HepG2 (cell line): ENCODE results near the gene PXMP4. TPM values are rescaled to one million over a fixed set of nuclear protein-coding genes. Genes with fewer than 3 reads are reported as not detected.
A peak's percentile ranks its signal among the peaks of the same experiment; 100 is the strongest.

Experiments
- ATF1 ChIP-seq: IDR thresholded peaks from 2 replicates; pipeline ENCODE4 v1.6.1; 2016; ENCODE audit warnings: mild to moderate bottlenecking, control low read depth
- CBFB ChIP-seq: sonication (generic); formaldehyde crosslinking; IDR thresholded peaks from 2 replicates; pipeline ENCODE4 v1.4.0; 2020; ENCODE audit warnings: missing genetic modification reagents
- CREB3 ChIP-seq: sonication (generic); formaldehyde crosslinking; IDR thresholded peaks from 2 replicates; pipeline ENCODE4 v1.5.0; 2020; ENCODE audit warnings: missing genetic modification reagents
- GMEB2 ChIP-seq: IDR thresholded peaks from 2 replicates; pipeline ENCODE4 v1.6.1; 2016; ENCODE audit warnings: missing biosample characterization, missing genetic modification reagents, low read depth
- LCORL ChIP-seq, 2 experiments: fragments of 450-650 bp in 1 of 2; sonication (generic) in 1 of 2; formaldehyde crosslinking in 1 of 2; IDR thresholded peaks; 2 replicates each; pipeline versions ENCODE4 v1.5.0 to v1.6.1; 2017 to 2020; ENCODE audit warnings: antibody characterized with exemption in 1 of 2, missing genetic modification reagents in 1 of 2
- LRRFIP1 ChIP-seq: sonication (generic); formaldehyde crosslinking; conservative IDR thresholded peaks from 2 replicates; pipeline ENCODE4 v1.4.0; 2020; ENCODE audit warnings: missing genetic modification reagents
- MEIS2 ChIP-seq: sonication (generic); formaldehyde crosslinking; IDR thresholded peaks from 2 replicates; pipeline ENCODE4 v1.9.0; 2021; ENCODE audit warnings: mild to moderate bottlenecking, missing genetic modification reagents
- NFATC3 ChIP-seq: sonication (generic); formaldehyde crosslinking; IDR thresholded peaks from 2 replicates; pipeline ENCODE4 v1.5.1; 2020; ENCODE audit warnings: mild to moderate bottlenecking, missing genetic modification reagents
- NFE2L1 ChIP-seq: sonication (generic); formaldehyde crosslinking; IDR thresholded peaks from 2 replicates; pipeline ENCODE4 v1.4.0; 2020; ENCODE audit warnings: missing genetic modification reagents, mild to moderate bottlenecking, borderline replicate concordance
- SALL1 ChIP-seq: sonication (generic); formaldehyde crosslinking; IDR thresholded peaks from 2 replicates; pipeline ENCODE4 v1.8.0; 2022; ENCODE audit warnings: mild to moderate bottlenecking, missing genetic modification reagents
- SATB2 ChIP-seq: sonication (generic); formaldehyde crosslinking; IDR thresholded peaks from 2 replicates; pipeline ENCODE4 v1.5.0; 2020; ENCODE audit warnings: missing genetic modification reagents
- SIX1 ChIP-seq: sonication (generic); formaldehyde crosslinking; IDR thresholded peaks from 2 replicates; pipeline ENCODE4 v1.4.0; 2020; ENCODE audit warnings: missing genetic modification reagents, borderline replicate concordance
- SRSF4 ChIP-seq: fragments of 200-400 bp; formaldehyde crosslinking; IDR thresholded peaks from one replicate; pipeline ENCODE4 v1.6.1; 2018; ENCODE audit warnings: mild to moderate bottlenecking, low read depth, low read length, moderate library complexity; ENCODE audit not compliant: poor library complexity, severe bottlenecking
- ZBED4 ChIP-seq: sonication (generic); formaldehyde crosslinking; IDR thresholded peaks from 2 replicates; pipeline ENCODE4 v1.4.0; 2020; ENCODE audit warnings: missing genetic modification reagents, borderline replicate concordance
- ZBTB8A ChIP-seq: sonication (generic); formaldehyde crosslinking; IDR thresholded peaks from 2 replicates; pipeline ENCODE4 v1.4.0; 2020; ENCODE audit warnings: mild to moderate bottlenecking, low read depth, missing genetic modification reagents, borderline replicate concordance
- ZFX ChIP-seq: sonication (generic); formaldehyde crosslinking; IDR thresholded peaks from 2 replicates; pipeline ENCODE4 v1.4.0; 2020; ENCODE audit warnings: mild to moderate bottlenecking, low read depth, missing genetic modification reagents, moderate library complexity
- ZNF160 ChIP-seq: sonication (generic); formaldehyde crosslinking; IDR thresholded peaks from 2 replicates; pipeline ENCODE4 v1.8.0; 2022; ENCODE audit warnings: mild to moderate bottlenecking, inconsistent platforms, missing genetic modification reagents
- ZNF296 ChIP-seq: sonication (generic); formaldehyde crosslinking; conservative IDR thresholded peaks from 2 replicates; pipeline ENCODE4 v1.5.0; 2020; ENCODE audit warnings: mild to moderate bottlenecking, missing genetic modification reagents
- ZNF556 ChIP-seq: sonication (generic); formaldehyde crosslinking; IDR thresholded peaks from 2 replicates; pipeline ENCODE4 v1.4.0; 2020; ENCODE audit warnings: mild to moderate bottlenecking, missing genetic modification reagents, borderline replicate concordance
- ZNF768 ChIP-seq: sonication (generic); formaldehyde crosslinking; IDR thresholded peaks from 2 replicates; pipeline ENCODE4 v1.4.0; 2020; ENCODE audit warnings: missing genetic modification reagents
- ZNF850 ChIP-seq: sonication (generic); formaldehyde crosslinking; conservative IDR thresholded peaks from 2 replicates; pipeline ENCODE4 v1.9.0; 2021; ENCODE audit warnings: mild to moderate bottlenecking, missing genetic modification reagents
- polyA plus RNA-seq, 8 experiments: library from polyadenylated mRNA; depleted of rRNA in 3 of 8; stranded (reverse) in 7 of 8; unstranded in 1 of 8; fragments of >200 nt; fragmentation: Illumina TruSeq in 4 of 8; extraction: Trizol in 4 of 8; gene quantifications; 2 replicates each; pipeline versions ENCODE4 v1.2.1 to v1.2.3, GENCODE V29; 2011 to 2016; ENCODE audit warnings: low read depth in 4 of 8, missing spikeins in 1 of 8, mixed read lengths in 1 of 8; ENCODE audit not compliant: insufficient read depth in 1 of 8
- total RNA-seq, 5 experiments: library from RNA; depleted of rRNA; stranded (reverse); fragments of >200 nt; fragmentation: Illumina TruSeq; extraction: Trizol; gene quantifications; 2 replicates each; pipeline ENCODE4 v1.2.3, GENCODE V29; 2016; ENCODE audit warnings: low read depth in 1 of 5

PXMP4 gene
- total and polyA plus RNA-seq, 2 of the 13 experiments (the other 11 are each of a cell fraction or from before 2014, with no cell fraction given), result not detected

- TF ChIP-seq GMEB2 (no peak), ZNF556 (CRISPR knock-in tag) (no peak), SATB2 (no peak), ZNF768 (CRISPR knock-in tag) (peak; percentile 97), CREB3 (CRISPR knock-in tag) (no peak), NFE2L1 (0 out of 2 replicates have a peak, but pooled peaks have one; percentile 42), ZNF160 (CRISPR knock-in tag) (no peak; the same call in 1 of the 2 replicates), LCORL (IDR thresholded peaks at IDR 0.05) (no peak), LCORL (CRISPR knock-in tag; IDR thresholded peaks at IDR 0.05) (0 out of 2 replicates have a peak, but pooled peaks have one; percentile 24), CBFB (no peak), MEIS2 (CRISPR knock-in tag) (peak; percentile 71; the same call in 1 of the 2 replicates), SRSF4 (no peak), ZBTB8A (CRISPR knock-in tag) (no peak), ATF1 (CRISPR knock-in tag) (no peak), ZNF296 (CRISPR knock-in tag) (no peak), LRRFIP1 (CRISPR knock-in tag) (no peak), NFATC3 (no peak; the same call in 1 of the 2 replicates), ZBED4 (no peak), ZNF850 (CRISPR knock-in tag) (no peak), SALL1 (peak; percentile 23; the same call in 1 of the 2 replicates), SIX1 (CRISPR knock-in tag) (no peak), ZFX (peak; percentile 87)
Observed at GRCh38 chr20:33685328-33686099, 34.6 kb downstream of the PXMP4 start (continued).
